HepG2 (cell line): Measurements from ENCODE around the gene SMIM28. TPM values are rescaled to one million over a fixed set of nuclear protein-coding genes. Genes with fewer than 3 reads are reported as not detected.

Source experiments
- ARID3A ChIP-seq: IDR thresholded peaks from 2 replicates; pipeline ENCODE4 v1.6.1; 2012; ENCODE audit warnings: low read depth, low read length, improper control_type of control experiment
- ATM ChIP-seq: fragments of 450-650 bp; IDR thresholded peaks from 2 replicates; pipeline ENCODE4 v1.7.1; 2017; ENCODE audit warnings: mild to moderate bottlenecking, borderline replicate concordance
- BCL3 ChIP-seq: sonication (generic); formaldehyde crosslinking; IDR thresholded peaks from 2 replicates; pipeline ENCODE4 v1.5.1; 2020; ENCODE audit warnings: mild to moderate bottlenecking, missing genetic modification reagents, moderate library complexity
- CSRNP2 ChIP-seq: sonication (generic); formaldehyde crosslinking; conservative IDR thresholded peaks from 2 replicates; pipeline ENCODE4 v1.8.0; 2022; ENCODE audit warnings: low read depth, missing genetic modification reagents
- HINFP ChIP-seq: sonication (generic); formaldehyde crosslinking; IDR thresholded peaks from 2 replicates; pipeline ENCODE4 v1.4.0; 2020; ENCODE audit warnings: low read depth, mild to moderate bottlenecking, missing genetic modification reagents
- HNF1B ChIP-seq: sonication (generic); formaldehyde crosslinking; IDR thresholded peaks from 2 replicates; pipeline ENCODE4 v1.5.1; 2020; ENCODE audit warnings: mild to moderate bottlenecking, moderate library complexity, missing genetic modification reagents
- NR1H2 ChIP-seq: sonication (generic); formaldehyde crosslinking; IDR thresholded peaks from 2 replicates; pipeline ENCODE4 v1.8.1; 2022; ENCODE audit warnings: low read depth, missing genetic modification reagents, borderline replicate concordance
- PRDM15 ChIP-seq: sonication (generic); formaldehyde crosslinking; IDR thresholded peaks from 2 replicates; pipeline ENCODE4 v1.4.0; 2020; ENCODE audit warnings: missing genetic modification reagents
- PRPF4 ChIP-seq: fragments of 200-400 bp; formaldehyde crosslinking; IDR thresholded peaks from 2 replicates; pipeline ENCODE4 v1.6.1; 2016; ENCODE audit warnings: low read length, low read depth; ENCODE audit not compliant: poor library complexity, severe bottlenecking
- RBFOX2 ChIP-seq: fragments of 200-400 bp; formaldehyde crosslinking; IDR thresholded peaks from 2 replicates; pipeline ENCODE4 v1.6.1; 2017; ENCODE audit warnings: low read depth, mild to moderate bottlenecking, low read length
- ZNF333 ChIP-seq: sonication (generic); formaldehyde crosslinking; IDR thresholded peaks from 2 replicates; pipeline ENCODE4 v1.4.0; 2020; ENCODE audit warnings: mild to moderate bottlenecking, missing genetic modification reagents, borderline replicate concordance
- ZNF484 ChIP-seq: sonication (generic); formaldehyde crosslinking; IDR thresholded peaks from 2 replicates; pipeline ENCODE4 v1.5.1; 2020; ENCODE audit warnings: mild to moderate bottlenecking, low read depth, missing genetic modification reagents, borderline replicate concordance
- ZNF782 ChIP-seq: sonication (generic); formaldehyde crosslinking; IDR thresholded peaks from 2 replicates; pipeline ENCODE4 v1.4.0; 2020; ENCODE audit warnings: missing genetic modification reagents, mild to moderate bottlenecking, borderline replicate concordance
- polyA plus RNA-seq, 8 experiments: library from polyadenylated mRNA; depleted of rRNA in 3 of 8; stranded (reverse) in 7 of 8; unstranded in 1 of 8; fragments of >200 nt; fragmentation: Illumina TruSeq in 4 of 8; extraction: Trizol in 4 of 8; gene quantifications; 2 replicates each; pipeline versions ENCODE4 v1.2.1 to v1.2.3, GENCODE V29; 2011 to 2016; ENCODE audit warnings: low read depth in 4 of 8, missing spikeins in 1 of 8, mixed read lengths in 1 of 8; ENCODE audit not compliant: insufficient read depth in 1 of 8
- total RNA-seq, 5 experiments: library from RNA; depleted of rRNA; stranded (reverse); fragments of >200 nt; fragmentation: Illumina TruSeq; extraction: Trizol; gene quantifications; 2 replicates each; pipeline ENCODE4 v1.2.3, GENCODE V29; 2016; ENCODE audit warnings: low read depth in 1 of 5

SMIM28 gene
- total and polyA plus RNA-seq, 2 of the 13 experiments (the other 11 are each of a cell fraction or from before 2014, with no cell fraction given) = not detected

- no peak for TF ChIP-seq BCL3
- no peak for TF ChIP-seq ATM
- TF ChIP-seq PRDM15 (CRISPR knock-in tag) = no peak
- no peak for TF ChIP-seq ZNF333 (CRISPR knock-in tag)
- 0 out of 2 replicates have a peak, but pooled peaks have one; percentile 47 for TF ChIP-seq HNF1B (CRISPR knock-in tag)
- TF ChIP-seq NR1H2 (CRISPR knock-in tag) = no peak
- TF ChIP-seq RBFOX2 = no peak
- no peak for TF ChIP-seq HINFP
- no peak for TF ChIP-seq CSRNP2 (CRISPR knock-in tag)
- no peak; the same call in 1 of the 2 replicates for TF ChIP-seq ZNF782
- no peak for TF ChIP-seq ARID3A
- TF ChIP-seq PRPF4 = no peak
- no peak for TF ChIP-seq ZNF484
Observed at GRCh38 chr6:138419766-138420165, 42.1 kb downstream of the SMIM28 start (continued).
